Uterus (tissue), 2 donors: ENCODE data around the gene ARPC4.

Experiments used
- CTCF ChIP-seq, 4 experiments: fragments of 200-600 bp in 2 of 4; fragments of 450-650 bp in 2 of 4; sonication (generic) in 2 of 4; IDR thresholded peaks; one replicate each; pipeline ENCODE4 v1.5.1; 2016 to 2019; ENCODE audit warnings: antibody characterized with exemption in 4 of 4, mild to moderate bottlenecking in 2 of 4, moderate library complexity in 1 of 4
- POLR2A ChIP-seq, 2 donors: fragments of 450-650 bp; IDR thresholded peaks; one replicate each; pipeline ENCODE4 v1.6.1; 2016; ENCODE audit warnings: antibody characterized with exemption in 2 of 2, mild to moderate bottlenecking in 1 of 2, moderate library complexity in 1 of 2

DNA sequence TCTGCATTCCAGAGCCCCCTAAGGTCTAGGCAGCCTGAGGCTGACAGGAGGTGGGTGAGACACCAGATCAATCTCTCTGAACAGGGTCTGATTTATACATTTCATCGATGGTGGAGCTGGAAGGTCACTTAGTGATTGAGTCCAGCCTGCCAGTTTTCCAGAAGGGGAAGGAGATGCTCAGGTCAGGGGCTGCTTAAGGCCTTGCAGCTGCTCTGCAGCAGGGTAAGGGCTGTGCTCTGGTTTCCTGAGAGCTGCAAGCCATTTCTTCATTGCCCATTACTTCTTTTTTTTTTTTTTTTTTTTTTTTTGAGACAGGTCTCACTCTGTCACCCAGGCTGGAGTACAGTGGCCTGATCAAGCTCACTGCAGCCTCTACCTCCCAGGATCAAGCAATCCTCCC, 11.3 kb upstream of the ARPC4 start:
- TF ChIP-seq CTCF (IDR thresholded peaks at IDR 0.05): no peak
- TF ChIP-seq POLR2A (IDR thresholded peaks at IDR 0.05): no peak
